ENCODE data around the gene PPP6R2. TPM values are rescaled to one million over a fixed set of nuclear protein-coding genes. Genes with fewer than 3 reads are reported as not detected.
A peak's percentile ranks its signal among the peaks of the same experiment; 100 is the strongest.

PPP6R2 gene
- total and polyA plus RNA-seq, 2 of the 8 experiments (the other 6 are each of a cell fraction or from before 2014, with no cell fraction given) = 25.0 to 32.2 TPM

- no peak overlapping the region for H3K14ac ChIP-seq (ENCODE audit: insufficient read length)
- H3K4ac ChIP-seq (replicated peaks; ENCODE audit: insufficient read length, low read depth, low read length) = no peak overlapping the region
- H4K91ac ChIP-seq (replicated peaks; ENCODE audit: insufficient read length, low read length) = peak overlapping the region; percentile 40
- no peaks in the 10 kb centered on the region for H3K36me3 ChIP-seq (ENCODE audit: control insufficient read depth in 2 of 4, insufficient read depth in 4 of 4, low read length in 3 of 4)
- H3K9me3 ChIP-seq (ENCODE audit: insufficient read depth in 2 of 2, low read depth in 1 of 2, low read length in 1 of 2) = no peaks in the 10 kb centered on the region
- 0 out of 2 replicates have a peak overlapping the region, but pooled peaks have one; percentile 35 for H4K8ac ChIP-seq (ENCODE audit: extremely low read depth, insufficient read depth, low read length)
- 94% methylated on average over 5 of the region's 5 CpGs; no CpG with 5 or more reads in 1 of the 2 experiments for WGBS, 2 experiments (ENCODE audit: extremely low coverage in 1 of 2, insufficient coverage in 1 of 2, insufficient read length in 1 of 2, insufficient replicate concordance in 2 of 2, low coverage in 1 of 2, low lambda C conversion rate in 2 of 2, missing lambda C conversion rate in 1 of 2)
- no peak overlapping the region for H4K5ac ChIP-seq (ENCODE audit: insufficient read length, low read depth, low read length)
- H4K20me1 ChIP-seq (replicated peaks in 1 of 2; ENCODE audit: control insufficient read depth in 1 of 2, insufficient read depth in 2 of 2, low read length in 2 of 2) = peaks cover 11 to 32% of the 10 kb centered on the region in 2 experiments
- no peak overlapping the region for H3K9ac ChIP-seq (replicated peaks in 1 of 4; ENCODE audit: extremely low read depth in 1 of 4, low read depth in 3 of 4, low read length in 3 of 4)
- no peak overlapping the region for H3K27ac ChIP-seq (ENCODE audit: low read depth, low read length)
- H2BK20ac ChIP-seq (ENCODE audit: low read length) = no peak overlapping the region
- no peak overlapping the region for H2BK5ac ChIP-seq (ENCODE audit: low read depth, low read length)
- POLR2A ChIA-PET (ENCODE audit: partially characterized antibody) = interaction anchor here (0.7 kb wide), 1 partner anchor 15 kb away, joined by 3 read pairs; no protein-coding TSS in a partner anchor
- peaks cover 11% of the 10 kb centered on the region; the same call in 1 of the 2 replicates for H3K23me2 ChIP-seq (ENCODE audit: low read depth, low read length)
- DNase-seq (ENCODE audit: low read depth in 1 of 2, low spot score in 2 of 2) (no peak), FAIRE-seq (no peak)
- peaks cover 0 to 19% of the 10 kb centered on the region in 2 experiments; a peak in 3 of 4 replicates for H3K79me2 ChIP-seq (ENCODE audit: control insufficient read depth in 1 of 2, insufficient read depth in 2 of 2, low read length in 2 of 2)
- CTCF ChIA-PET (ENCODE audit: partially characterized antibody) = interaction anchor here (1.1 to 3.2 kb wide), 6 partner anchors 9 to 40 kb away, joined by 3 to 16 read pairs (median 7); no protein-coding TSS in a partner anchor
- no peak overlapping the region for H3K4me3 ChIP-seq (ENCODE audit: extremely low read depth in 1 of 4, insufficient read depth in 2 of 4, low read depth in 3 of 4, low read length in 4 of 4)
- H3K79me1 ChIP-seq (ENCODE audit: low read depth, low read length) = peaks cover 9% of the 10 kb centered on the region
- H3K4me1 ChIP-seq (replicated peaks in 1 of 4; ENCODE audit: control insufficient read depth in 3 of 4, insufficient read depth in 4 of 4, low read length in 3 of 4) = peaks cover 3 to 45% (median 23%) of the 10 kb centered on the region in 4 experiments
- H3K27me3 ChIP-seq (replicated peaks in 1 of 4; ENCODE audit: control insufficient read depth in 3 of 4, extremely low read depth in 1 of 4, insufficient read depth in 3 of 4, low read length in 3 of 4) = no peaks in the 10 kb centered on the region; a peak in 2 of 7 replicates
- H3K18ac ChIP-seq (ENCODE audit: extremely low read depth, low read length) = no peak overlapping the region
- no peak overlapping the region for H2AFZ ChIP-seq (ENCODE audit: low read length)
- H2BK15ac ChIP-seq (ENCODE audit: low read length) = no peak overlapping the region
- no peak overlapping the region for H3K56ac ChIP-seq (replicated peaks; ENCODE audit: insufficient read length, low read depth, low read length)
- 0 out of 2 replicates have a peak overlapping the region, but pooled peaks have one; percentile 13 for H2AK5ac ChIP-seq (ENCODE audit: low read depth, low read length)
- H2BK120ac ChIP-seq (replicated peaks; ENCODE audit: low read depth, low read length) = no peak overlapping the region
- no peak overlapping the region for H3K4me2 ChIP-seq (ENCODE audit: insufficient read depth in 1 of 2, low read depth in 2 of 2, low read length in 2 of 2)
- no peak overlapping the region for H3K23ac ChIP-seq (ENCODE audit: insufficient read length)
- no peak overlapping the region for H2BK12ac ChIP-seq (ENCODE audit: low read depth, low read length)
- TF ChIP-seq, protein P1, sequence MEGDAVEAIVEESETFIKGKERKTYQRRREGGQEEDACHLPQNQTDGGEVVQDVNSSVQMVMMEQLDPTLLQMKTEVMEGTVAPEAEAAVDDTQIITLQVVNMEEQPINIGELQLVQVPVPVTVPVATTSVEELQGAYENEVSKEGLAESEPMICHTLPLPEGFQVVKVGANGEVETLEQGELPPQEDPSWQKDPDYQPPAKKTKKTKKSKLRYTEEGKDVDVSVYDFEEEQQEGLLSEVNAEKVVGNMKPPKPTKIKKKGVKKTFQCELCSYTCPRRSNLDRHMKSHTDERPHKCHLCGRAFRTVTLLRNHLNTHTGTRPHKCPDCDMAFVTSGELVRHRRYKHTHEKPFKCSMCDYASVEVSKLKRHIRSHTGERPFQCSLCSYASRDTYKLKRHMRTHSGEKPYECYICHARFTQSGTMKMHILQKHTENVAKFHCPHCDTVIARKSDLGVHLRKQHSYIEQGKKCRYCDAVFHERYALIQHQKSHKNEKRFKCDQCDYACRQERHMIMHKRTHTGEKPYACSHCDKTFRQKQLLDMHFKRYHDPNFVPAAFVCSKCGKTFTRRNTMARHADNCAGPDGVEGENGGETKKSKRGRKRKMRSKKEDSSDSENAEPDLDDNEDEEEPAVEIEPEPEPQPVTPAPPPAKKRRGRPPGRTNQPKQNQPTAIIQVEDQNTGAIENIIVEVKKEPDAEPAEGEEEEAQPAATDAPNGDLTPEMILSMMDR (IDR thresholded peaks at IDR 0.05; ENCODE audit: control extremely low read depth in 1 of 3, insufficient read depth in 1 of 3, low read depth in 1 of 3, low read length in 3 of 3) = no peak
- TF ChIP-seq TAF7 (optimal IDR thresholded peaks at IDR 0.05; ENCODE audit: borderline replicate concordance, low read depth, low read length) (no peak), SIRT6 (IDR thresholded peaks at IDR 0.05; ENCODE audit: low read length) (no peak), EGR1 (IDR thresholded peaks at IDR 0.05; ENCODE audit: borderline replicate concordance, low read depth, low read length) (no peak), EP300 (IDR thresholded peaks at IDR 0.05; ENCODE audit: borderline replicate concordance in 1 of 2, low read depth in 2 of 2, low read length in 2 of 2) (no peak), BCL11A (IDR thresholded peaks at IDR 0.05; ENCODE audit: low read depth in 2 of 2, low read length in 2 of 2) (no peak), CHD2 (IDR thresholded peaks at IDR 0.05; ENCODE audit: low read length) (no peak), CHD1 (IDR thresholded peaks at IDR 0.05; ENCODE audit: low read depth, low read length) (no peak), SP1 (IDR thresholded peaks at IDR 0.05; ENCODE audit: low read depth, low read length) (no peak), CTBP2 (IDR thresholded peaks at IDR 0.05; ENCODE audit: borderline replicate concordance, insufficient read depth, insufficient read length, low read length) (no peak), FOSL1 (IDR thresholded peaks at IDR 0.05; ENCODE audit: insufficient read depth, low read depth, low read length) (no peak)
These were observed 40.6 kb upstream of the PPP6R2 start for GRCh38 chr22:50302564-50302963.
